H9 (cell line): ENCODE data around the gene RAPGEF6. TPM values are rescaled to one million over a fixed set of nuclear protein-coding genes. Genes with fewer than 3 reads are reported as not detected.

Source experiments
- DNase-seq: peaks from one replicate; pipeline ENCODE4 v3.0.0-alpha.2; 2017
- H2AFZ ChIP-seq: one replicate; pipeline ENCODE4 v1.6.1; 2013; ENCODE audit warnings: mild to moderate bottlenecking, low read length, control low read depth, moderate library complexity
- H2AK5ac ChIP-seq: 2 replicates; pipeline ENCODE4 v1.6.1; 2013; ENCODE audit warnings: low read length, control low read depth, mixed read lengths; ENCODE audit not compliant: insufficient read length
- H2BK120ac ChIP-seq: one replicate; pipeline ENCODE4 v1.6.1; 2013; ENCODE audit warnings: low read depth, mild to moderate bottlenecking, low read length, control low read depth, inconsistent platforms; ENCODE audit not compliant: poor library complexity, severe bottlenecking
- H2BK12ac ChIP-seq: 2 replicates; pipeline ENCODE4 v1.6.1; 2013; ENCODE audit warnings: low read length, control low read depth, mixed read lengths, low read depth; ENCODE audit not compliant: insufficient read length
- H2BK15ac ChIP-seq: 2 replicates; pipeline ENCODE4 v1.6.1; 2013; ENCODE audit warnings: low read depth, low read length, control low read depth
- H2BK20ac ChIP-seq: one replicate; pipeline ENCODE4 v1.6.1; 2013; ENCODE audit warnings: low read depth, mild to moderate bottlenecking, low read length, control low read depth, inconsistent platforms; ENCODE audit not compliant: poor library complexity, severe bottlenecking
- H2BK5ac ChIP-seq: 2 replicates; pipeline ENCODE4 v1.6.1; 2013; ENCODE audit warnings: low read length, control low read depth, mixed read lengths; ENCODE audit not compliant: insufficient read length
- H3K14ac ChIP-seq: 2 replicates; pipeline ENCODE4 v1.6.1; 2013; ENCODE audit warnings: low read length, control low read depth; ENCODE audit not compliant: insufficient read depth
- H3K18ac ChIP-seq: 2 replicates; pipeline ENCODE4 v1.6.1; 2013; ENCODE audit warnings: low read depth, mild to moderate bottlenecking, mixed read lengths, low read length, control low read depth; ENCODE audit not compliant: insufficient read length
- H3K23ac ChIP-seq: 2 replicates; pipeline ENCODE4 v1.6.1; 2013; ENCODE audit warnings: low read length, control low read depth, mixed read lengths, low read depth; ENCODE audit not compliant: insufficient read length
- H3K23me2 ChIP-seq: 2 replicates; pipeline ENCODE4 v1.6.1; 2013; ENCODE audit warnings: low read depth, mild to moderate bottlenecking, mixed read lengths, low read length, control low read depth; ENCODE audit not compliant: insufficient read length, poor library complexity, severe bottlenecking
- H3K27ac ChIP-seq: 2 replicates; pipeline ENCODE4 v1.5.1; 2013; ENCODE audit warnings: low read length, control low read depth, mixed read lengths, low read depth; ENCODE audit not compliant: insufficient read length
- H3K27me3 ChIP-seq: 2 replicates; pipeline ENCODE4 v1.6.1; 2013; ENCODE audit warnings: low read length, control low read depth, inconsistent platforms; ENCODE audit not compliant: insufficient read depth
- H3K4ac ChIP-seq: 2 replicates; pipeline ENCODE4 v1.6.1; 2013; ENCODE audit warnings: low read depth, mild to moderate bottlenecking, control low read depth, inconsistent platforms, low read length, moderate library complexity
- H3K4me1 ChIP-seq: 2 replicates; pipeline ENCODE4 v1.6.1; 2013; ENCODE audit warnings: low read length, control low read depth, inconsistent platforms; ENCODE audit not compliant: insufficient read depth
- H3K4me2 ChIP-seq: 2 replicates; pipeline ENCODE4 v1.6.1; 2013; ENCODE audit warnings: low read length, control low read depth, mixed read lengths; ENCODE audit not compliant: insufficient read length, insufficient read depth
- H3K56ac ChIP-seq: 2 replicates; pipeline ENCODE4 v1.6.1; 2013; ENCODE audit warnings: low read depth, mild to moderate bottlenecking, mixed read lengths, low read length, control low read depth; ENCODE audit not compliant: insufficient read length
- H3K79me1 ChIP-seq: 2 replicates; pipeline ENCODE4 v1.6.1; 2013; ENCODE audit warnings: low read depth, mild to moderate bottlenecking, moderate library complexity, low read length, control low read depth, inconsistent platforms; ENCODE audit not compliant: insufficient read depth, poor library complexity, severe bottlenecking
- H3K79me2 ChIP-seq: 2 replicates; pipeline ENCODE4 v1.6.1; 2013; ENCODE audit warnings: low read length, control low read depth, inconsistent platforms; ENCODE audit not compliant: insufficient read depth
- H3K9ac ChIP-seq: 2 replicates; pipeline ENCODE4 v1.6.1; 2013; ENCODE audit warnings: low read length, control low read depth, mixed read lengths; ENCODE audit not compliant: insufficient read length; ENCODE audit errors: extremely low read depth
- H3K9me3 ChIP-seq: one replicate; pipeline ENCODE4 v1.6.1; 2013; ENCODE audit warnings: low read depth, low read length, inconsistent platforms; ENCODE audit not compliant: control insufficient read depth
- H3T11ph ChIP-seq: one replicate; pipeline ENCODE4 v1.6.1; 2013; ENCODE audit warnings: mild to moderate bottlenecking, low read length, control low read depth, inconsistent platforms
- H4K20me1 ChIP-seq: one replicate; pipeline ENCODE4 v1.6.1; 2013; ENCODE audit not compliant: control insufficient read depth, insufficient read length, insufficient read depth
- H4K5ac ChIP-seq: 2 replicates; pipeline ENCODE4 v1.6.1; 2013; ENCODE audit warnings: low read depth, mild to moderate bottlenecking, mixed read lengths, low read length, control low read depth; ENCODE audit not compliant: insufficient read length
- H4K8ac ChIP-seq: replicated peaks from 2 replicates; pipeline ENCODE4 v1.6.1; 2013; ENCODE audit warnings: low read length, control low read depth, mixed read lengths, low read depth; ENCODE audit not compliant: insufficient read length
- H4K91ac ChIP-seq: 2 replicates; pipeline ENCODE4 v1.6.1; 2013; ENCODE audit warnings: low read depth, mild to moderate bottlenecking, moderate library complexity, mixed read lengths, low read length, control low read depth; ENCODE audit not compliant: insufficient read length
- H3K27ac Mint-ChIP-seq, 3 experiments: 2 replicates in 2 of 3; 3 replicates in 1 of 3; pipeline ENCODE4 v1.8.0; 2020 to 2021; ENCODE audit warnings: mixed read lengths in 3 of 3, mild to moderate bottlenecking in 1 of 3, moderate library complexity in 1 of 3
- H3K27me3 Mint-ChIP-seq: 2 replicates; pipeline ENCODE4 v1.8.0; 2021; ENCODE audit warnings: low read depth, mild to moderate bottlenecking, moderate library complexity, mixed read lengths
- H3K36me3 Mint-ChIP-seq, 3 experiments: 2 replicates in 2 of 3; 3 replicates in 1 of 3; pipeline ENCODE4 v1.8.0; 2020 to 2021; ENCODE audit warnings: low read depth in 3 of 3, mixed read lengths in 3 of 3; ENCODE audit not compliant: insufficient read depth in 1 of 3
- H3K4me1 Mint-ChIP-seq, 2 experiments: 2 replicates each; pipeline ENCODE4 v1.8.0; 2020; ENCODE audit warnings: mixed read lengths in 2 of 2
- H3K4me3 Mint-ChIP-seq, 2 experiments: 2 replicates in 1 of 2; 3 replicates in 1 of 2; pipeline ENCODE4 v1.8.0; 2020 to 2021; ENCODE audit warnings: mild to moderate bottlenecking in 2 of 2, mixed read lengths in 2 of 2, moderate library complexity in 1 of 2
- H3K9me3 Mint-ChIP-seq, 2 experiments: 2 replicates in 1 of 2; 3 replicates in 1 of 2; pipeline ENCODE4 v1.8.0; 2020; ENCODE audit warnings: mild to moderate bottlenecking in 2 of 2, mixed read lengths in 2 of 2, moderate library complexity in 1 of 2
- WGBS: extraction: QIAGEN DNeasy Blood & Tissue Kit; methylation state at CpG from one replicate; pipeline ENCODE4 v1.1.7; 2013; ENCODE audit warnings: missing lambda C conversion rate, low lambda C conversion rate, mixed read lengths; ENCODE audit not compliant: insufficient read length; ENCODE audit errors: extremely low coverage; 5-methylcytosine and 5-hydroxymethylcytosine counted together
- total RNA-seq: library from RNA; stranded (reverse); gene quantifications from 2 replicates; pipeline ENCODE4 v1.2.1, GENCODE V29; 2021
- TF ChIP-seq, protein P1 (sequence below): fragments of 200-600 bp; sonication (generic); conservative IDR thresholded peaks from 3 replicates; pipeline ENCODE4 v1.8.0; 2021; ENCODE audit warnings: antibody characterized with exemption, mild to moderate bottlenecking

RAPGEF6 gene
- total RNA-seq, 1 experiment from 2014 or later = 19.7 TPM

DNA sequence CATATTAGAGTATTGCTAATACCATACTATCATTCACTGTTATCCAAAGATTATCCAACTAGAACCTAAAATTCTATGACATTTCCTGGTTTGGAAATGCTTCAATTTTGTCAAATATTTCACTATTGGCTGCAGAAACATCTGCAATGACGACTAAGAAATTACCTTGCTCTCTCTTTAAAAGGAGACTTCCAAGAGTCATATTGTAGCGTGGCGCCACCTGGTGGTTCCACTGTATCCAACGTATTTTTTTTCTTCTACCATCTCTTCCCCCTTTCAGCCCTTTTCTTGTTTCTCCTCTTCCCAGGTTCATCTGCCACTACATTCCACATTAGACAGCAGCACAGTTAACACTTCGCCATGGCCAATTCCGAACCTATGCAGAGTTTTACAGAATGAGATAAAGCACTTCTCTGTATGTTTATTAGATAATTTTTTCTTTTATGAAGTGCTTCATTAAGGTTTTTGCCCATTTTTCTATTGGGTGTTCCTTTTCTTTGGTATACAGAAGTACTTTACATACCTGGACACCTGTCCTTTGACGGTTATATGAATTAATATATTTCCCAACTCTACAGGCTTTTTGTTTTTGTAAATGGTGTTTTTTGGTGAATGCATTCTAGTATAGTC is 217.7 kb downstream of the RAPGEF6 start:
- Mint-ChIP-seq H3K27me3 (no peaks in the 10 kb centered on the region), H3K4me3 (no peak overlapping the region)
- DNase-seq = peak; percentile 63

More for the DNA sequence above, 217.7 kb downstream of the RAPGEF6 start:
- Histone ChIP-seq H2AFZ (no peak overlapping the region), H2BK20ac (no peak overlapping the region), H4K20me1 (no peaks in the 10 kb centered on the region), H4K8ac (no peak overlapping the region), H3K56ac (no peak overlapping the region), H2BK12ac (no peak overlapping the region), H2AK5ac (no peak overlapping the region), H3K4me2 (no peak overlapping the region), H3K23ac (no peak overlapping the region), H3K23me2 (no peaks in the 10 kb centered on the region), H3K27ac (no peak overlapping the region), H4K5ac (no peak overlapping the region), H3K79me1 (no peaks in the 10 kb centered on the region), H2BK5ac (no peak overlapping the region), H2BK15ac (no peak overlapping the region), H3K9ac (no peak overlapping the region), H3K27me3 (no peaks in the 10 kb centered on the region), H3K9me3 (no peaks in the 10 kb centered on the region), H3K79me2 (no peaks in the 10 kb centered on the region), H3K4me1 (no peaks in the 10 kb centered on the region), H4K91ac (no peak overlapping the region), H3T11ph (no peak overlapping the region), H3K4ac (no peak overlapping the region), H3K14ac (no peak overlapping the region), H2BK120ac (no peak overlapping the region), H3K18ac (no peak overlapping the region)
- Mint-ChIP-seq H3K4me1 (peaks cover 2% of the 10 kb centered on the region in 2 experiments; a peak in 2 of 4 replicates), H3K27ac (no peak overlapping the region), H3K9me3 (no peaks in the 10 kb centered on the region), H3K36me3 (peaks cover 0 to 26% (median 2%) of the 10 kb centered on the region in 3 experiments; a peak in 4 of 7 replicates)
- TF ChIP-seq, protein P1, sequence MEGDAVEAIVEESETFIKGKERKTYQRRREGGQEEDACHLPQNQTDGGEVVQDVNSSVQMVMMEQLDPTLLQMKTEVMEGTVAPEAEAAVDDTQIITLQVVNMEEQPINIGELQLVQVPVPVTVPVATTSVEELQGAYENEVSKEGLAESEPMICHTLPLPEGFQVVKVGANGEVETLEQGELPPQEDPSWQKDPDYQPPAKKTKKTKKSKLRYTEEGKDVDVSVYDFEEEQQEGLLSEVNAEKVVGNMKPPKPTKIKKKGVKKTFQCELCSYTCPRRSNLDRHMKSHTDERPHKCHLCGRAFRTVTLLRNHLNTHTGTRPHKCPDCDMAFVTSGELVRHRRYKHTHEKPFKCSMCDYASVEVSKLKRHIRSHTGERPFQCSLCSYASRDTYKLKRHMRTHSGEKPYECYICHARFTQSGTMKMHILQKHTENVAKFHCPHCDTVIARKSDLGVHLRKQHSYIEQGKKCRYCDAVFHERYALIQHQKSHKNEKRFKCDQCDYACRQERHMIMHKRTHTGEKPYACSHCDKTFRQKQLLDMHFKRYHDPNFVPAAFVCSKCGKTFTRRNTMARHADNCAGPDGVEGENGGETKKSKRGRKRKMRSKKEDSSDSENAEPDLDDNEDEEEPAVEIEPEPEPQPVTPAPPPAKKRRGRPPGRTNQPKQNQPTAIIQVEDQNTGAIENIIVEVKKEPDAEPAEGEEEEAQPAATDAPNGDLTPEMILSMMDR = peak; percentile 92
- no CpG with 5 or more reads among the region's 7 CpGs for WGBS
